ENCODE results near the gene ATP6V0B. TPM values are rescaled to one million over a fixed set of nuclear protein-coding genes. Genes with fewer than 3 reads are reported as not detected.

ATP6V0B gene
- total RNA-seq, 4 donors from 2014 or later, result 71.2 to 229 (median 106) TPM

- no peak for TF ChIP-seq CTCF (IDR thresholded peaks at IDR 0.05; ENCODE audit: low read depth)
These were observed 36.4 kb upstream of the ATP6V0B start for GRCh38 chr1:43938383-43938782.

GRCh38 chr1:43938892-43939587, 35.7 kb upstream of the ATP6V0B start:
- no peak for TF ChIP-seq CTCF (IDR thresholded peaks at IDR 0.05; ENCODE audit: low read depth)

GRCh38 chr1:43942411-43942810, 32.3 kb upstream of the ATP6V0B start:
- TF ChIP-seq CTCF (IDR thresholded peaks at IDR 0.05; ENCODE audit: low read depth), result no peak

- no peak for TF ChIP-seq CTCF (IDR thresholded peaks at IDR 0.05; ENCODE audit: low read depth)
These were observed 29.9 kb upstream of the ATP6V0B start for GRCh38 chr1:43944860-43945259.

- no peak for TF ChIP-seq CTCF (IDR thresholded peaks at IDR 0.05; ENCODE audit: low read depth)
These were observed 29.0 kb upstream of the ATP6V0B start for GRCh38 chr1:43945674-43946235.

- no peak for TF ChIP-seq CTCF (IDR thresholded peaks at IDR 0.05; ENCODE audit: low read depth)
These were observed 28.3 kb upstream of the ATP6V0B start, which contains the start of gene IPO13 for GRCh38 chr1:43946236-43947060. TSS of gene IPO13 (plus strand) at chr1:43946950. CDS start at chr1:43947601, 651 bp downstream.

All from subcutaneous adipose tissue (tissue), 4 donors.